Astrocyte (in vitro differentiated cells and primary cell): ENCODE measurements around the gene HMCN2.

ENCODE experiments used
- CTCF ChIP-seq: IDR thresholded peaks from 2 replicates; pipeline ENCODE4 v1.5.1; 2011; ENCODE audit warnings: low read depth, mild to moderate bottlenecking, inconsistent platforms, low read length, moderate library complexity; ENCODE audit not compliant: insufficient read depth
- EZH2 ChIP-seq: IDR thresholded peaks from 2 replicates; pipeline ENCODE4 v1.6.1; 2012; ENCODE audit warnings: mild to moderate bottlenecking, low read length, inconsistent platforms; ENCODE audit not compliant: insufficient read depth

GRCh38 chr9:130337784-130338380 is 72.3 kb downstream of the HMCN2 start:
- TF ChIP-seq CTCF: no peak
- TF ChIP-seq EZH2: no peak
